HG02610 (cell line): Measurements from ENCODE around the gene NDUFAF3.

Source experiments
- ATAC-seq: cut with Tn5 transposase; IDR thresholded peaks from one replicate; pipeline ENCODE4 v1.9.1; 2021; ENCODE audit warnings: mild to moderate bottlenecking, moderate library complexity; ENCODE audit not compliant: unreplicated experiment

NDUFAF3 gene

DNA sequence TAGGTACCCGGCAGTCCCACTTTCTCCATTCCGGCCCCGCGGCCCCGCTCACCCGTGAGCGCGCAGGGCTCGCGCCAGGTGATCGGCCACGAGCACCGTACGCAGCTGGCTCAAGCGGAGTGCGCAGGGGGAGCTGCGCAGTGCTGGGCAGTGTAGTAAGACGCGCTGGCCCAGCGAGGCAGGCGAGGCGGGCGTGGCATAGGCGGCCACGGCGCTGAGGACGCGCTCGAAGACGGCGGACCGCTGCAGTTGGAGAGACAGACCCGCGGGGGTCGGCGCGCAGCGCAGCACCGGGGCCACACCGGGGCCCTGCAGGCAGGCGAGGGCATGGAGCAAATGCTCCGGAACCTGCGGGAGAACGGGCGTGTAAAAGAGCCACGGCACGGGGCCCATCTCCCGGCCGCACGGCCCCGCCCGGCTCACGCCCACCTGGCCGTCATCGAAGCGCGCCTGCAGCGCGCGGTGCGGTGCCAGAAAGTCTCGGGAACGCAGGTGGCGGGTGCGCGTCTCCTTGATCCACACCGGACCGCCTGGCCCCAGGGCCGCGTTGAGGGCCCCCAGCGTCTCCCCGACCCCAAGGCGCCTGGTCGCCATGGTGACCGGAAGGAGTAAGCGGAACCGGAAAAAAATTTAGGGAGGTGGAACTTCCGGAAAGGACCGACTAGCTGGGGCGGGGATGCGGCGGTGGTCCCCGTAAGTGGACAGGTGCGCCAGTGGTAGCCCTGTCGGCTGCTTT lies 3.8 kb upstream of the NDUFAF3 start, which contains the start of gene DALRD3:
DALRD3 (minus strand) TSS at position 610 of the 736 bp plus-strand sequence; CDS start at position 594, 16 bp downstream.
- no peak for ATAC-seq

DNA sequence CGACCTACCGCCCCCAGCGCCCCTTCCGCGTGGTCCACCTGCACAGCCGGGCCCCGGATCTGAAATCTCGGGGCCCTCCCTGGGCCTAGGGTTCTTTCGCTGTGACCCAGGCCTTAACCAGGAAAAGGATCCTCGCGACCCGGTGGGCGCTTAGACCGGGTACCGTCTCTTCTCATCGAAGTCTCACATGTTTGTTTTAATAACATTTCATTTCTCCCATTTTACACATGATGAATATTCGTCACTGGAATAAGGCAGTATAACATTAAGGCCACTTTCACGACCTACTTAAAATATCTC lies 3.3 kb upstream of the NDUFAF3 start:
- no peak for ATAC-seq

DNA sequence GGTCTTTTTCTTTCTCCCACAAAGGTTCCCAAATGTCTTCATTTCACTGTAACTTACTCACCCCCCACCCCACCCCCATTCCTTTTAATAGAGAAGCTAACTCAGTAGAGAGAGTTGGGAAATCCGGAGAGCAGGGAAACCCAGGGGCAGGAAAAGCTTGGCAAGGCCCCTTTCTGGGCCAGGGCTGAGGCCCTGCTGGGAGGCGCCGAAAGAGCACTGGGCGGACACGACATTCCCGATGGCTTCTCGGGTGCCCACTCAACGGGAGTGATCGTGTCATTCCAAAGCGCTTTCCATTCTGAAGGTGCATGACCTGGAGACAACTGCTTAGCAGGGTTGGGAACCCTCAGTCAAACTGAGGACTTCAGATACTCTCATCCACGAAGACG lies 2.0 kb upstream of the NDUFAF3 start:
- ATAC-seq: no peak

DNA sequence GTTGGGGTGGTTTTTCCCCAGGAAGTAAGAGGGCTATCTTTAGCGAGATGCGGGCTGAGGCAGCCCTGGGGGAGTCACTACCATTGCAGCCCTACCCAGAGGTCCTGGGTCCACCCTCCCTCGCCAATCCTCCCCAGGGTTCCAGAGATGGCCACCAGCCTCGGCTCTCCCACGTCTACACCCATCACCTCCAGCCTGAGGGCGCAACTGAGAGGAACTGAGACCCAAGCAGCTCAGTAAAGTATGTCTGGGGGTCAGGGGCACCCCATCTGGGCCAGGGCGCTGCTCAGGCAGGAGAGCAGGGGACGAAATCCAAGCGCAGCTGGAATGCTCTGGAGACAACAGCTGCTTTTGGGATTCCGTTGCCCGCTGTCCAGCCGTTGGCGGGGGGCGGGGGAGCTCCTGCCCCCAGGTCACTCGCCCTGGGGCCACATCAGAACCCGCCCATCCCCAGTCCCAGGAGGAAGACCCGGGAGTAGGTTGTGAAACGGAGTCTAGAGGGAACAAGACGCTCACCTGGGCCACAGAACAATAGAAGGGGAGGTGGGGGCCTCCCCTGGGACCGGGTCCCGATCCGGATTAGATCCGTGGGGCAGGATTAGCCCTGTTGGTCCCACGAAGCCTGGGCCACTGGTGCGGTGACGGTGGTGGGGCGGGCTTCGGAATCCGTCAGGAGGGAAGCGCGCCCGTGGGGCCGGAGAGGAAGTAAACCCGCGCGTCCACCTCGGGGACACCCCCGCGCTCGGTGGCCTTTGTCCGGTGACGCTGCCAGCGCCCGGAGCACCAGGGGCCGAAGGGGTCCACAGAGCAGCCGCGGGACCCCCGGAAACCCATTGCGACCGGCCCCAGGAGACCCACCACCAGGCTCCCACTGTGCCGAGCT lies 1.4 kb upstream of the NDUFAF3 start:
- no peak for ATAC-seq

DNA sequence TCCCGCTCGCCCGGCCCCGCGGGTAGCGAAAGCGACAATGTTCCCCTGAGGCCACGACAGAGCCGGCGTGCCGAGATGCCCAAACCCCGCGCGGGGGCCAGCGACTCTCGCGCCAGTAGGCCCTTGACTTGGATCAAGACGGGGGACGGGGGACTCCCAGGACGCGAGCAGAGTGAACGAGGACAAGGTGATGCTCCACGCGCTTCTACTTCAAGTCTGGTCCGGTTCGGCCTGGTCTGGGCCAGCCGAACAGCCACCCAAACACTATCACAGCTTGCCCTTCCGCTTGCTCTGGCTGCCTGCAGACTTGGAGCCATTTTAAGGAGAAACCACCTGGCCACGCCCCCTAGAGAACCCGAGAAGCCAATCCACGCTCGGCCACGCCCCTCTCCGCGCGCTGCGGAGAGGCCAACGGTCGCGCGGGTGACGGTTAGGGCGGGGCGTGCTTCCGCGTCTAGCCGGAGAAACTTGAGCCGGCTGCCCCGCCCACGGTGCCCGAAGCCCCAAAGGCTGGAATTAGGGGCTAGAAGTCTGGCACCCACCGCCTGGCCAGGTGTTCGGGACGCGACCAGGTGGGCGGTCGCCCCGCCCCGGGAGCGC lies 608 bp upstream of the NDUFAF3 start:
- peak; percentile 47 for ATAC-seq

DNA sequence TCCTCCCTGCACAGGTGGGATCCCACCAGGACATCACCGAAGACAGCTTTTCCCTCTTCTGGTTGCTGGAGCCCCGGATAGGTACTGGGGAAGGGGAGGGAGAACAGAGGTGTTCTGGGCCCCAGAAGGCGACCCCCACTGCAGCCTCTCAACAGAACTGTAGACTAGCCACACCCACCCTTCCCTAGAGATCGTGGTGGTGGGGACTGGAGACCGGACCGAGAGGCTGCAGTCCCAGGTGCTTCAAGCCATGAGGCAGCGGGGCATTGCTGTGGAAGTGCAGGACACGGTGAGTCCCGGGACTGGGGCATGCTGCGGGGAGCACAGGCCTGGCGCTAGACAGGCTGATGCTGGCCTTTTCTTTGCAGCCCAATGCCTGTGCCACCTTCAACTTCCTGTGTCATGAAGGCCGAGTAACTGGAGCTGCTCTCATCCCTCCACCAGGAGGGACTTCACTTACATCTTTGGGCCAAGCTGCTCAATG lies 809 bp downstream of the NDUFAF3 start:
- no peak for ATAC-seq

DNA sequence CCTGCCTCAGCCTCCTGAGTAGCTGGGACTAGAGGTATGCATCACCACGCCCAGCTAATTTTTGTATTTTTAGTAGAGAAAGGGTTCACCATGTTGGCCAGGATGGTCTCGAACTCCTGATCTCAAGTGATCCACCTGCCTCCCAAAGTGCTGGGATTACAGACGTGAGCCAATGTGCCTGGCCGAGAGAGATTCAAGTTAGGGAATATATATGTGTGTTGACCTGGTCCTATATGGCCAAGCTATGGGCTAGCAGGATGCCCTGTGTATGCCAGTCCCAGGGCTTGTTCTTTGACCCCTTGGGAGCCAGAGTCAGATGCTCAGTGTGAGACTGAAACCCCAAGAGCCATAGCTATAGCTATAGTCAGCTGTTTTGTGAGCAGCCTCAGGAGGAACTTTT lies 1.9 kb downstream of the NDUFAF3 start:
- no peak for ATAC-seq

DNA sequence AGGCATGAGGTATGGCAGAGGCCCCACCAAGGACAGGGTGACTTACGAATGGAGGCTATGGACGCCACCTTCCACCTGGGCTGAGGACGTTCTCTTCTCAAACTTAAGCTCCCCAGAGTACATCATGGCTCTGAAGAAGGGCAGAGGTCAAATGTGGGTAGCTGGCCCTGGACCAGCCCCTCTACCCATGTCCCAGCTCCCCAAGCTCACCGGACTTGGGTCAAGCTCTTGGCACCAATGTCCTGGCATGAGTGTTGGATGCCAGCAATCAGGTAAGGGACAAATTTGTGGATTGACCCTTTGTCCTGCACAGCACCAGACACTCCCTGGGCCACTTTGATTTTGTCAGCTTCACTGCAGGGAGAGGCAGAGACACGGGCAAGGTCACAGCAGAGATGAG lies 2.5 kb downstream of the NDUFAF3 start:
- ATAC-seq: no peak

DNA sequence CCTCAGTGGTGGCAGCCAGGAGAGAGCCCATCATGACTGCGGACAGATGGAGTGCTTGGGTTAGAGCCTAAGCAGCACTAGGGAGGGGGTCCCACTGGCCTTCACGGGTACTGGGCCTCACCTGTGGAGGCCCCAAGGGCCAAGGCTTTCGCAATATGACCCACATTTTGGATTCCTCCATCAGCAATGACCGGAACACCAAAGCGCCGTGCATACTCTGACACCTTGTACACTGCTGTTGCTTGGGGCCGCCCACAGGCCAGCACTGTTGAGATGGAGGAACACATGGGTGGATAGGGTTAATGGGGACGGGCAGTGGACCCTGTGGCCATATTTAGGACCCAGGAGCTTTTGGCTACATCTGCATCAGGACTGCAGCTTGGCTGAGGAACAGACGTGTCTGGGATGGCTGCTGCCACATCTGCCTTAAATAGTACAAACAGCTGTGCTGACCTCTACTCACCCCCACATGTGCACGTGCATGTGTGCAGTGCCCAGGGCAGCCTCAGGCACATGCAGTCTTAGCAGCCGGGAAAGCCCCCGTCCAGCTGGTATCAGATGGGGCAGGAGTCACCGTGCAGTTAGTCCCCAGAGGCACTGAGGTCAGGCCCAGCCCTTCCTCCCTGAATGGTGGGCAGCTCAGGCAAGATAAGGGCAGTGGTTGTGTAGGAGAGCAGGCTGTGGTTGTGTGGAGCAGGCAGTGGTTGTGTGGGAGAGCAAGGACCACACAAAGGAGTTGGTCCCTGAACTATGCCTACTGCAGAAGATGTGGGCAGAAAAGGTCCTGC lies 3.3 kb downstream of the NDUFAF3 start:
- no peak for ATAC-seq

DNA sequence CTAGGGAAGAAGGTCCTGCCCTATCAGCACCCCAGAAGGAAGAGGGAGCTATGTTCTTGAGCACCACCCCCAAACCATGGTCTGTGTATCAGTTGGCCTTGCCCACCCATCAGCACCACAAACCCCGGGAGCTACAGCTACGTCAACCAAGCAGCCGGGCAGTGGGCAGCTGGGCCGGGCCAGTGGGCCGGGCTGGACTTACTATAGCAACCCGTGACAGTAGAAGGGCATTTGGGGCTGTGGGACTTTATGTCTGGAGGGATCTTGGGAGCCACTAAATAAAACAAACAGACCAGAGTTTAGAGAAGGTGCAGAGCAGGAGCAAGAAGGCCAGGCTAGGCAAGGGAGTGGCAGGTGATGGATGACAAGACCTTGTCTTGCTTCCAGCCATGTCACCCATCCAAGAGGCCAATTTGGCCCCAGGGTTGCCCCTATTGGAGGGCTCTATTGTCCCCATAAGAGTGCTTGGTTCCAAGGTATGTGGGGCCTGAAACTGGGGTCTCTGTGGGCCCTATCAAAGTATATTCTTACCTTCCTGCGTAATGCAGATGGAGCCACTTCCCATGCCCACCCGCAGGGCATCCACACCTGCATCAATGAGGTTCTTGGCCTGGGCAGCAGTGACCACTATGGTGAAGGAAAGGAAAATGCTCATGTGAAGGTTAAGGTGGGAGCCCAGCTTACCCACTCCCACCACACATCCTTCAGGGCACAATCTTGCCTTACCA lies 4.0 kb downstream of the NDUFAF3 start:
- no peak for ATAC-seq

DNA sequence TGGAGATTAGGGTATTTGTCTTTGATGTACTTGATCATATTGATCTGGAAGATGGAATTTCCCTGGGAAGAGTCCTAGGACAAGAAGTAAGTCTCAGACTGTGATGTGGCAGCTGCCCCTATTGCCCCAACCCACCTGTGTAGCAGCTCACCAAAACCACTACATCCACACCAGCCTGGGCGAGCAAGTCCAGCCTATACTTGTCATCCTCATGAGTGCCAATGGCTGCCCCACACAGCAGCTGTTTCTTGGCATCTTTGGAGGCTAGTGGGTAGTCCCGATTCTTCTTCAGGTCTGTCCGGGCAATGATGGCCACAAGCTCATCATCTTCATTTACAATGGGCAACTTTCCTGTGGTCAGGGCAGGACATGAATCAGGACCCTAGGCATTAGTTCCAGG lies 4.6 kb downstream of the NDUFAF3 start:
- ATAC-seq: no peak

DNA sequence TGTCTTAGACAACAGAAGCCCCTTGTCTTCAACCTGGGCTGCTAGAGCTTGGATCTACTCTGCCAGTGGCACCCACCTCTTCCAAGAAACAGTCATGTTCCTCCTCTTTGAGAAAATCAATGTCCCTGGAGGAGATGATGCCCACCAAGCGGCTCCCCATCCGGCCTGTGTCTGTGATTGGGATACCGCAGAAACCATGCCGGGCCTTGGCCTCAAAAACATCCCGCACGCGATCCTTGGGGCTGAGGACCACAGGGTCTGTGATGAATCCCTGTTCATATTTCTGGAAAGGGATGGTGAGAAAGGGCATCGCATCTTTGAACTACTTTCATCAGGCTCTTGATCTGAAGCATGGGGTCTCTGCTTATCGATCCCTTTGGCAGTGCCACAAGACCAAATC lies 5.7 kb downstream of the NDUFAF3 start:
- ATAC-seq: no peak

DNA sequence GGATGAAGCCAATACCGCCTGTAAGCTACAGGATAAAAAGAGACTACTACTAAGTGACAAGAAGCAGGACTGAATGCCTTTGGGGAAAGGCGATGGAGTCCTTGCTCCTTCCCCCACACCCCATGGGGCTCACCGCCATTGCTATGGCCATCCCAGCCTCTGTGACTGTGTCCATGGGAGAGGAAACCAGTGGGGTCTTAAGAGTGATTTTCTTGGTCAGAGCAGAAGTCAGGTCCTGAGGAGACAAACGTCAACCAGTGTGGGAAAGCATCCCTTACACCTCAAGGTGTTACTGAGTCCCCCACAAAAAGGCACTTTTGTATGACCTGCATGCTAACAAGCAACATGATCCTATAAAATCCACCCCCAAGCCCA lies 6.4 kb downstream of the NDUFAF3 start:
- ATAC-seq: no peak

DNA sequence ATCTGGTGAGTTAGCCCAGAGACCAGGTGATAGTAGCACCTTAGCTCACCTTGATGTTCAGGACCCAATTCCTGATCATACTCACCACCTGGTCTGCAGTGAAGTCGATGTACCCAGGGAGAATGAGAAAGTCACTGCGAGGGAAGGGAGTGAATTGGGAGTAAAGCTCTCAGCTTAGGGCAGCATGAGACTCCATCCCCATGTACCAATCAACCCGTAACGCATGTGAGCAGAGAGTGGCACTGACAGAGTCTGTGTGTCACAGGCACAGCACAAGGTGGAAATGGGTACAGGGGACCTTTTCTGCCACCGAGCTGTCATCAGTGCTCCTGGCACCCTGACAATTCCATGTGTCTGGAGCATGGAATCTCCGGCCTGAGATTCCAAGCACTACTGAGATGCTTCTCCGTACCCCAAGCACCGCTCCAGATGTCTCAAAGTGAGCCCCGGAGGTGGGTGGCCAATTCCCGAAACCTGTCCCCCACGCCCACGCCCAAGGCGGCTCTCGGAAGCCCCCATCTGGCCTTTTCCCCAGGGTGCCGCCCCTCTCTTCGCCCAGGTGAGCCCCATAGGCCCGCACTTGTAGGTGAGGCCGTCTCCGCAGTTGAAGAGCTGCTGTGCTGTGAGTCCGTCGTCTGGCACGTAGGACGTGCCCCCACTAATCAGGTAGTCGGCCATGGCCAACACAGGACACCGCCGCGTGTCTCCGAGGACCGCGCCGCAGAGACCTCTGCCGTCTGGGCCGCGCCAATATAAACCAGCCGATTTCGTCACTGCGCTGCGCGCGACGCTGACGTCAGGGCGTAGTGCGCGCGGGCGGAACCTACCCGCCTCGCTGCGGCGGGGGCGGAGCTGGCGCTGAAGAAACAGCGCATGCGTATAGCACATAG lies 7.0 kb downstream of the NDUFAF3 start, which contains the start of gene IMPDH2:
IMPDH2 (minus strand) TSS at position 726 of the 890 bp plus-strand sequence; CDS start at position 678, 48 bp downstream.
- ATAC-seq: peak; percentile 88

DNA sequence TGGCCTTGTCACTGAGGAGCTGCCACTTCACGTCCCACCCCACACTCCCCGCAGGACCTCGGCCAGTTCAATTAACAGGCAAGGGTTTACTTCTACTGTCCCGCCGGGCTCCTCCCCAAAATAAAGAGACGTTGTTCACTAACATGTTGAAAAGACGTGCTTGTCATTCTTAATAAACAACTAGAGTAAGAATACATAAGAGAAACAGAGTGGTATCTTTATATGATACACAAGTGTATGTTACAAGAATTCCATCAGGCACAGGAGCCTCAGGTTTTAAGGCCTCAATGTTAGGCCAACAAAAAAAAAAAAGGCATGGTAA lies 7.6 kb downstream of the NDUFAF3 start:
- ATAC-seq: no peak

DNA sequence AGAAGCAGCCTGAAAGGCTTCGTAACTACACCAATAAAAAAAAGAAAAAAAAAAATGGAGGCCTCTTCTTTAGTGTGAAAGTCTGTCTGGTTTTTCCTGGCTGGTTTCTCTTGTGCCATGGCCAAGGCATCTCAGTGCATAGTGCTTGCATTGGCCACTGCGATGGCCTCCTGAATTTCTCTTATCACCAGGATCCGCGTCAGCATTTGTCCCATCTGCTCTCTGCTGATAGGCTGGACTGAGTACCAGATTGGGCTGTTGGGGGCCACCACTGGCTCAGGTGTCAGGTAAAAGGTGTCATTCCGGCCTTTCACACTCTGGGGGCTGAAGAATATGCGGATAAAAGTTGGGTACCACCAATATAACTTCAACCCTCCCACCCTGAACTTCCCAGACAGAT lies 8.4 kb downstream of the NDUFAF3 start:
- no peak for ATAC-seq

DNA sequence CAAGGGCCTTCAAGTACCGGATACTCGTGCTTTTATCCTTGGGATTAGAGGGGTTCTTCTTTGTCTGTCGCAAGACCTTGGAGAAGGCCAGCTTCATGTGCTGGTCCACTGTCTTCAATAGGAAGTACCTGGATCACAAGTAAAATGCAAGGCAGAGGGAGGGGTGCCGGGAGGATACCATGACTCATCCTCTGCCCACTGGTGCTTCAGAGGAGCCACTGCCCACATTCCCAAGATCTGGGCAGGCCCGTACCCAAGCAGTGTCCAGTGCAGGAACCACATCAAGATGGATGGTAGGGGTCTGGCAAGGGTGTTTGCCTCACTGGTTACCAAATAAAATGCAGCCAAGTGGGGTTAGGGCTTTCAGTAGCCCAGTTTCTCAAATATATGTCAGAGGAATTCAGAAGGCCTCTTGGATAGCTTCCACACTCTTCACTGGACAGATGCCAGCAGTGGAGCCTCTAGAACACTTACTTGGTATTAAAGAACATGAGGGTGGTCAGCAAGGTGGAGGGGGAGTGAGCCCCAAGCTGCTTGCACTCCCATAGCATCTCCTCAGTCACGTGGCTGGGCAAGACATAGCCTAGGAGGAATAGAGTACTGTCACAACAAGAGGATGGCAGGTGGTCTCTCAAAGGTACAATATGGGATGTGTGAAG lies 10.9 kb downstream of the NDUFAF3 start:
- no peak for ATAC-seq

DNA sequence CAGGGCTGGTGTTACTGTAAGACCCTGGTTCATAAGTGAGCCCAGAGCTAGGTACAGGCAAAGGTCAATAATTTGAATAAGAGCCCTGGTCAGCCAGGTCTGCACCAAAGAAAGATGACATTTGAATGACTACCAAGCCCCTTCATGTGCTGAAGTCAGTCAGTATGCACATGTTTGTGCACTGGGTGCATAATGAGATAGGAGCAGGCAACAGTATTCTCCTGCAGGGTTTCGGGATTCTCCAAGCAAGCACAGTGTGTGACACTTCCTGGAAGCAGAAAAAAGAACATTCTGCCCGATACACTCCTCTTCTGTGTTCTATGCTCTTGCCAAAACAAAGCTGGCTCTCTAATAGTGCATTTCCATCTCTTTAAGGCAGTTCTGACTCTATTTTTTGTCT lies 12.7 kb downstream of the NDUFAF3 start:
- no peak for ATAC-seq

DNA sequence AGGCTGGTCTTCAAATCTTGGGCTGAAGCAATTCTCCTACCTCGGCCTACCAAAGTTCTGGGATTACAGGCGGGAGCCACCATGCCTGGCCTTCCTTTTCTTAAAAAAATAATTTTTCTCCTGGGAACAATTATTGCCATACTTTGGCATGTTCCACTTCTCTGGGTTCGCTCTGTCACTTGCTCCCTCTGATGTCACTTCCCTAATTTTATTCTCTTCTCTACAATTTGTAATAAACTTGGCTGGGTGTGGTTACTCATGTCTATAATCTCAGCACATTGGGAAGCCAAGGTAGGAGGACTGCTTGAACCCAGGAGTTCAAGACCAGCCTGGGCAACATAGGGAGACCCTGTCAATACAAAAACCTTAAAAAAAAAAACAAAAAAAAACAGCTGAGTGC lies 13.4 kb downstream of the NDUFAF3 start:
- no peak for ATAC-seq
